ENCODE results near the gene EVA1A. TPM values are rescaled to one million over a fixed set of nuclear protein-coding genes. Genes with fewer than 3 reads are reported as not detected.

Gene EVA1A
- total RNA-seq, 1 experiment from 2014 or later: 9.7 TPM

DNA sequence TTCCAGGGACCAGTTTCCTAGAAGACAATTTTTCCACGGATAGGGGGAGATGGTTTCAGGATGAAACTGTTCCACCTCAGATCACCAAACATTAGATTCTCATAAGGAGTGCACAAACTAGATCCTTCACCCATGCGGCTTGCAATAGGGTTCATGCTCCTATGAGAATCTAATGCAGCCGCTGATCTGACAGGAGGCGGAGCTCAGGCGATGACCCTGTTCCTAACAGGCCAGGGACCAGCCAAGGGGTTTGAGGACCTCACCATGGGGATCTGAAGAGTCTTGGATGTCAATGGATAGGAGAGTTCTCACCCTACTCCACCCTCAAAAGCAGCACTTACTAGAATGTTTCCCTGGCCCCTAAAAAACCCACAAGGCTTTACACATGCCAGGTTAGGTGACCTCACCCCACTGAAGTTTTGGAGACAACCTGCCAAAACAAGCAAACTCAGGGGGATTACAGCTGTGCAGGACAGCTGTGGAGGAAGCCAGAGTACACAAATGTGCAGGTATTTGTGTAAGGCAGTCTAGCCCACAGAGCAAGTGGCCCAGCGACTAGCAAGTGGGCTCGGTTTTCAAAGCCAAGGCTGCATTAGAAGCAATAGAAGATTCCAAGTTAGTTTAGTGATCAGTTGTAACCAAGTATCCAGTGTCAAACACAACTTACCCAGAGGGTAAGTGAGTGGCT lies 3.9 kb downstream of the EVA1A start:
- no peak for DNase-seq (ENCODE audit: low read depth, low spot score)
- in situ Hi-C loops (cut with HindIII; ENCODE audit: low pct_unique_long_range_greater_than_20kb, low sequenced_read_pairs): no loop called here

- in situ Hi-C loops (cut with HindIII; ENCODE audit: low pct_unique_long_range_greater_than_20kb, low sequenced_read_pairs): no loop called here
Observed at GRCh38 chr2:75555701-75556100, 5.0 kb downstream of the EVA1A start.

GRCh38 chr2:75553935-75554531 lies 6.7 kb downstream of the EVA1A start:
- no peak for DNase-seq (ENCODE audit: low read depth, low spot score)
- in situ Hi-C loops (cut with HindIII; ENCODE audit: low pct_unique_long_range_greater_than_20kb, low sequenced_read_pairs): no loop called here

More at GRCh38 chr2:75555701-75556100, 5.0 kb downstream of the EVA1A start:
- DNase-seq (ENCODE audit: low read depth, low spot score): no peak

GRCh38 chr2:75552222-75552621 lies 8.5 kb downstream of the EVA1A start:
- in situ Hi-C loops (cut with HindIII; ENCODE audit: low pct_unique_long_range_greater_than_20kb, low sequenced_read_pairs): no loop called here
- DNase-seq (ENCODE audit: low read depth, low spot score): peak; percentile 36

DNA sequence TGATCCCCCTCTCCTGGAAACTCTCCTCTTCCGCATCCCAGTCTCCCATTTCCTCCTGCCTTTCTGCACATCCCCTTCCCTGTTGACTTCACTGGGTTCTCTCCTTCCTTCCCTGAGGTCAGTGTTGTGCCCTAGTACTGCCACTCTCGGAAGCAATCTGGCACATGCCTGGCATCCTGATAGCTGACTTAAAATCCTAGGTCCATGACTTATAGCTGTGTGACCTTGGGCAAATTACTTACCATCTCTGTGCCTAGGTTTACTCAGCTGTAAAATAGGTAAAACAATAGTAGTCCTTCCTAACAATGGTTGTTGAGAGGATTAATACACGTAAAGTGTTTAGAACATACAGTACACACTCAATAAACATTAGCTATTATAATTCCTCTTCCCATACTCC lies 9.3 kb downstream of the EVA1A start:
- in situ Hi-C loops (cut with HindIII; ENCODE audit: low pct_unique_long_range_greater_than_20kb, low sequenced_read_pairs): no loop called here
- DNase-seq (ENCODE audit: low read depth, low spot score): no peak

GRCh38 chr2:75549401-75550253 lies 11.1 kb downstream of the EVA1A start:
- DNase-seq (ENCODE audit: low read depth, low spot score): no peak
- in situ Hi-C loops (cut with HindIII; ENCODE audit: low pct_unique_long_range_greater_than_20kb, low sequenced_read_pairs): no loop called here

DNA sequence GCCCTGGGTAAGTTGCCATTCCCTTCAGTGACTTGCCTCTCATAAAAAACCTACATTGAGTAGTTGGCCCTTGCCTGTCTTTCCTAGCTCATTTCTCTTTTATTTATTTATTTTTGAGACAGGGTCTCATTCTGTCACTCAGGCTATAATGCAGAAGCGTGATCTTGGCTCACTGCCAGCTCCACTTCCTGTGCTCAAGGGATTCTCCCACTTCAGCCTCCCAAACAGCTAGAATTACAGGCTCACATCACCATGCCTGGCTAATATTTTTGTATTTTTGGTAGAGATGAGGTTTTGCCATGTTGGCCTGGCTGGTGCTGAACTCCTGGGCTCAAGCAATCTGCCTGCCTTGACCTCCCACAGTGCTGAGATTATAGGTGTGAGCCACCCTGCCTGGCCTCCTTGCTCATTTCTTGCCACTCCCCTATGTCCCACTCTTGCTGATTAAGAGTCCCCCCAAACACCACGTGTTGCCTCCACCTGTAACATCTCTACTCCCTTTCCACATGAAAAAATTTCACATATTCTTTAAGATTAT lies 12.6 kb downstream of the EVA1A start:
- DNase-seq (ENCODE audit: low read depth, low spot score): peak; percentile 54
- in situ Hi-C loops (cut with HindIII; ENCODE audit: low pct_unique_long_range_greater_than_20kb, low sequenced_read_pairs): no loop called here

DNA sequence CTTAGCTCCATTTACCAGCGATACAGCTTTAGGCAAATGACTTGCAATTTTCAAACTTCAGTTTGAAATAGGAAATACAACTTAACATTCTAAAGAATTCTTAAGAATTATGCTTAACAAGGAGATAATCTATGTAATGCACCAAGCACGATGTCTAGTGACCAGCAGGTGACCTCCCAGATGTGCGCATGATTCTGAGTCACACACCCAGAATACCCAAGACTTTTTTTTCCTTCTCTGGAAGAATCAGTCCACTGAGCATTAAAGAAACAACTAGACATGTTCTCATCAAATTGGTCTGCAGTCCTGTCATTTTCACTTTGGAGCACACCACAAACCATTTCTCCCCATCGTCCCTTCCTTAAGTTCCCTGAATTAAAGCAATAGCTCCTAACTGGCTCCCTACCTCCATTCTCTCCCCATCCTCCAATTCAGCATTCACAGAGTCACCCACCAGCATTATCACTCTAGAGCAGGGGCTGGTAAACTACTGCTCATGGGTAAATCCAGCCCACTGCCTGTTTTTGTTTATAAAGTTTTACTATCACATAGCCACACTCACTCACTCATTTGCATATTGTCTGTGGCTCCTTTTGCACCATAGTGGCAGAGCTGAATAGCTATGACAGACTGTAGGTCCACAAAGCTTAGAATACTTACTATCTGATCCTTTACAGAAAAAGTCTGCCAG lies 13.2 kb downstream of the EVA1A start:
- in situ Hi-C loops (cut with HindIII; ENCODE audit: low pct_unique_long_range_greater_than_20kb, low sequenced_read_pairs): no loop called here

DNA sequence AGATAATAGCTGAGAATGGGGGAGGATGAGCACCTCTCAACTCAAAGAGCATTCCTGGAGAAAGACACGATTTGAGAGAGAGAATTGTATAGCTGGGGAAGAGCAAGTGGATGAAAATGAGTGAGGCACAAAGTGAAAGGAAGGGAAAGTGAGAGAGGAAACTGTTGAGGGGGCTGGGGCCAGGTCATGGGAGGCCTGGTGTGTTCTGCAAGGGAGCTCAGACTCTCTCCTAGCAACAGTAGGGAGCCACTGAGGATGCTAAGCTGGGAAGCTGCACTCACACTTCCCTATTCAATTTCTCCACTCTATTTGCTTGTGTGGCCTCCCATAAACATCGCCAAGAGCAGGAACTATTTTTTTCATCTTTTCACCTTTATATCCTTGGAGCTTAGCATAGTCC lies 14.8 kb downstream of the EVA1A start:
- in situ Hi-C loops (cut with HindIII; ENCODE audit: low pct_unique_long_range_greater_than_20kb, low sequenced_read_pairs): no loop called here
- DNase-seq (ENCODE audit: low read depth, low spot score): no peak

More for the DNA sequence above, 13.2 kb downstream of the EVA1A start:
- DNase-seq (ENCODE audit: low read depth, low spot score): peak; percentile 79

GRCh38 chr2:75545387-75545786 lies 15.4 kb downstream of the EVA1A start:
- in situ Hi-C loops (cut with HindIII; ENCODE audit: low pct_unique_long_range_greater_than_20kb, low sequenced_read_pairs): no loop called here
- no peak for DNase-seq (ENCODE audit: low read depth, low spot score)

DNA sequence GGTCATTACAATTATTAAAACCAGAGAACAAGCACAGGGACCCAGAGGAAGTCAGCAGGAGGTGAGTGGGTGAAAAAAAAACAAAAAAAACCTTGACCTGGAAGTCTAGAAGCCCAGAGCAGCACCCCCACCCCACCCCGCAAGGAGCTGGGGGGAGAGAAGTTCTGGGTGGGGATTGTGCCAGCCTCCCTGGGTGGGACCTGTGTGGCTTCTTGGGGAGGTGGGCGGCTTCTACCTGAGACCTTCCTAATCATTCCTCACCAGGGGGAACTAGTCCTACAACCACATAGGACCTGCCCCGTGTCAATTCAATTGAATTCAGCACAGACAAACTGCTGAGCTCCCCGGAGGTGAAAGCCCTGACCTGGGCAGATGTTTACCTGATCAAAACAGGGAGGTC lies 17.3 kb downstream of the EVA1A start:
- in situ Hi-C loops (cut with HindIII; ENCODE audit: low pct_unique_long_range_greater_than_20kb, low sequenced_read_pairs): no loop called here
- DNase-seq (ENCODE audit: low read depth, low spot score): no peak

DNA sequence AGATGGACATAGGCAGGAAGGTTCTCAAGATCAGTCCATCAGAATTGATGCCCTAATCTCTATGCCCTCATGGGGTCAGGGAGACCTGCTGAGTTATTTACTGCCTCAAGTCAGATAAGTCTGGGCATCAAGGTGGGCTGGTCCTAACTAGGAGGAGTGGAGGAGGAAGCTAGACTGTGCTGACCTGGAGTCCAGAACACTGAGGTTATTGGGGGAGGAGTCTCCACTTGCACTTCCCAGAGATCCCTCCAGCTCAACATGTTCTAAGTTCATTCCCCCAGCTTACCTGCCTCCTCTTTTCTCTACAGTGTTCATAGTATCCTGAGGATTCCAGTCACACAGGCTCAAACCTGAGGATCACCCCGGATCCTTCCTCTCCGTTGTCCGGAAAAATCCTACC lies 19.3 kb downstream of the EVA1A start:
- DNase-seq (ENCODE audit: low read depth, low spot score): no peak
- in situ Hi-C loops (cut with HindIII; ENCODE audit: low pct_unique_long_range_greater_than_20kb, low sequenced_read_pairs): no loop called here

GRCh38 chr2:75540994-75541393 lies 19.7 kb downstream of the EVA1A start:
- no peak for DNase-seq (ENCODE audit: low read depth, low spot score)
- in situ Hi-C loops (cut with HindIII; ENCODE audit: low pct_unique_long_range_greater_than_20kb, low sequenced_read_pairs): no loop called here

DNA sequence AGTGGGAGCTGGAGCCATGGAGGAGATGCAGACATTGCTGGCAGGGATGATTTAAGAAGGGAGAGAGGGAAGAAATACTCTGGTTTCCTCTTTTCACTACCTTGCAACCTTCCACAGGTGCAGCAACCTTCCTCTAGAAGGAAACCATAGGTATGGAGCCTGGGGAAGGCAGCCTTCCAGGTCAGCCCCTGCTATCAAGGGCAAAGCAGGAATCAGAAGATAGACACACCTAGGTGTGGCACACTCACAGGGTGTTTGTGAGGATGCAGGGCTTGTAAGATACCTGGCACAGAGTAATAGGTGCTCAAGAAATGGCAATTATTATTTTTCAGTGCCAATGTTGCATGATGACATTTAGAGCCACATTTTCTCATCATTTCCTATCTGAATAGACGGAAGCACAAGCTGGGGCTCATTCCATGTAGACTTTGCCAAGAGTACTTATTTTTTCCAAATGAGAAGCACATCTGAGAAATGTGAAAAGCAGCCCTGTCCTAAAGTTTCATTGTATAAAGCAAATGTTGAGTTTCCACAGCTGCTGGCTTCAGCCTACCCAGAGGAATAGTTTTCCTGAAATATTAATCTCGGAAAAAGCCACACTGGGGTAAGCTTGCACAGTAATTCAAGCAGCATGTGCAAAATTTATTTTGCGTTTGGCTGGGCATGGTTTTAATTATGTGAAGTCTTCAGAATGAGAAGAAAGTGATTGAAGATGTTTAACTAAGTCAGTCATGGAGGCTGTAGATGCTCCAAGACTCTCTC lies 20.6 kb downstream of the EVA1A start:
- no peak for DNase-seq (ENCODE audit: low read depth, low spot score)
- in situ Hi-C loops (cut with HindIII; ENCODE audit: low pct_unique_long_range_greater_than_20kb, low sequenced_read_pairs): no loop called here

- DNase-seq (ENCODE audit: low read depth, low spot score): no peak
- in situ Hi-C loops (cut with HindIII; ENCODE audit: low pct_unique_long_range_greater_than_20kb, low sequenced_read_pairs): no loop called here
Observed at GRCh38 chr2:75538521-75539490, 21.9 kb downstream of the EVA1A start.

GRCh38 chr2:75537658-75538057 lies 23.1 kb downstream of the EVA1A start:
- no peak for DNase-seq (ENCODE audit: low read depth, low spot score)
- in situ Hi-C loops (cut with HindIII; ENCODE audit: low pct_unique_long_range_greater_than_20kb, low sequenced_read_pairs): no loop called here

All from SK-MEL-5 (cell line).